ENCODE data around the gene RTL10. TPM values are rescaled to one million over a fixed set of nuclear protein-coding genes. Genes with fewer than 3 reads are reported as not detected.
A peak's percentile ranks its signal among the peaks of the same experiment; 100 is the strongest.

Gene RTL10
- total and polyA plus RNA-seq, 2 of the 13 experiments (the other 11 are each of a cell fraction or from before 2014, with no cell fraction given), result 14.1 to 15.8 TPM

GRCh38 chr22:19846620-19847344 lies 7.9 kb downstream of the RTL10 start:
- Histone ChIP-seq H3K27me3 (ENCODE audit: control insufficient read depth in 1 of 2, insufficient read depth in 2 of 2, low read length in 2 of 2) (no peaks in the 10 kb centered on the region), H3K4me2 (ENCODE audit: low read depth, low read length) (no peak overlapping the region), H3K79me2 (ENCODE audit: insufficient read depth, low read length) (peaks cover 10% of the 10 kb centered on the region), H3K9me3 (ENCODE audit: low read length) (no peaks in the 10 kb centered on the region), H3K4me3 (replicated peaks in 1 of 3; ENCODE audit: insufficient read depth in 1 of 3, low read depth in 2 of 3, low read length in 3 of 3) (no peak overlapping the region), H4K20me1 (ENCODE audit: insufficient read depth, low read length) (no peaks in the 10 kb centered on the region; the same call in 1 of the 2 replicates), H2AFZ (ENCODE audit: low read length) (no peak overlapping the region), H3K27ac (ENCODE audit: extremely low read length, insufficient read depth, low read length) (no peak overlapping the region), H3K9ac (ENCODE audit: insufficient read depth, low read depth, low read length) (no peak overlapping the region), H3K4me1 (ENCODE audit: insufficient read depth, low read length) (peaks cover 36% of the 10 kb centered on the region), H3K36me3 (replicated peaks in 1 of 2; ENCODE audit: control insufficient read depth in 1 of 2, insufficient read depth in 2 of 2, low read length in 2 of 2) (peaks cover 4 to 18% of the 10 kb centered on the region in 2 experiments)
- ChIA-PET POLR2A (interaction anchor here (1.0 kb wide), 1 partner anchor 9 kb away, joined by 3 read pairs; no protein-coding TSS in a partner anchor), CTCF (ENCODE audit: low intra/inter-chr PET ratio, low total read pairs) (no interaction called here)
- no peak for FAIRE-seq
- TF ChIP-seq ZNF766 (CRISPR knock-in tag; IDR thresholded peaks at IDR 0.05; ENCODE audit: borderline replicate concordance), result no peak
- TF ChIP-seq RBM22 (optimal IDR thresholded peaks at IDR 0.05; ENCODE audit: low read length), result peak; percentile 26
- TF ChIP-seq NCOA5 (CRISPR knock-in tag; IDR thresholded peaks at IDR 0.05), result no peak
- TF ChIP-seq POLR2A (IDR thresholded peaks at IDR 0.05; ENCODE audit: insufficient read depth in 1 of 2, low read depth in 2 of 2, low read length in 2 of 2), result peak in 1 of 2 experiments; percentile 44; a peak in 2 of 4 replicates
- TF ChIP-seq AGO2 (optimal IDR thresholded peaks at IDR 0.05; ENCODE audit: low read depth, low read length), result peak; percentile 79
- peak; percentile 100 for TF ChIP-seq ZNF12 (CRISPR knock-in tag; IDR thresholded peaks at IDR 0.05)
- TF ChIP-seq RBAK (CRISPR knock-in tag; IDR thresholded peaks at IDR 0.05), result peak; percentile 69; the same call in 1 of the 2 replicates
- DNase-seq (ENCODE audit: low spot score), result no peak
- WGBS (ENCODE audit: low lambda C conversion rate), result 95% methylated on average over 6 of the region's 9 CpGs
- in situ Hi-C loops (cut with HindIII; ENCODE audit: extremely low pct_ligation_motif_present, low pct_unique_long_range_greater_than_20kb), result no loop called here
- no TSS peak for BruUV-seq (replicated peaks)
- intact Hi-C loops (cut with micrococcal nuclease; ENCODE audit: unreplicated experiment), result no loop called here
- no peak for ATAC-seq

DNA sequence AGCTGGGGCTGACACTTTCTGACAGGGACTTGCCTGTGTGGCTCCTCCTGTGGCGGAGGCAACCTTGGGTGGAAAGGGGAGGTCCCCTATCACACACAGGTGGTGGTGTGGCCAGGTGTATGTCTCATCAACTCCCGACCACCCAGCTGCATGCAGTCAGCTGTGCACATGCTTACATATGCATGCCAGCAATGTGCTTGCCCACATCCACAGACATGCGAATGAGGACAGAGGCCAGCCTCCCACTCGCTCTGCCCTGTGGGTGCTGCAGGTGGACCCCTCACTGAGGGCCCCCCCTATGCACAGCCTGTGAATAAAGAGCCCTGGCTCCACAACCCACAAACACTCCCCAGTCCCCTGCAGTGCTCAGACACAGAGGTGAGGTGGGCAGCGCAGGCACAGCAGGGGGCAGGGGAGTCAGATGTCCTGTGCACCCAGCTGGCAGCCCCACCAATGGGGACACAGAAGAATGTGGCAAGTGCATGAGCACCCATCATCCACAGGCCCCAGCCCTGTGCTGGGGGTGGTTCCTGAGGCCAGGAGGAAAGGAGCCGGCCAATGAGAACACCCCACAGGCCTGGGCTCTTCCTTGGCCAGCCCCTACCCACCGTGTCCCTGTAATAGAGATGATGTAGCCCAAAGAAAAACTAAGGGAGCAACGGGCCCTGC lies 9.5 kb downstream of the RTL10 start:
- Histone ChIP-seq H3K27ac (ENCODE audit: extremely low read length, insufficient read depth, low read length) (no peak overlapping the region), H3K4me1 (ENCODE audit: insufficient read depth, low read length) (peaks cover 45% of the 10 kb centered on the region), H4K20me1 (ENCODE audit: insufficient read depth, low read length) (no peaks in the 10 kb centered on the region), H3K36me3 (replicated peaks in 1 of 2; ENCODE audit: control insufficient read depth in 1 of 2, insufficient read depth in 2 of 2, low read length in 2 of 2) (peaks cover 0 to 2% of the 10 kb centered on the region in 2 experiments; a peak in 1 of 5 replicates), H2AFZ (ENCODE audit: low read length) (no peak overlapping the region), H3K27me3 (ENCODE audit: control insufficient read depth in 1 of 2, insufficient read depth in 2 of 2, low read length in 2 of 2) (no peaks in the 10 kb centered on the region), H3K4me3 (replicated peaks in 1 of 3; ENCODE audit: insufficient read depth in 1 of 3, low read depth in 2 of 3, low read length in 3 of 3) (no peak overlapping the region), H3K4me2 (ENCODE audit: low read depth, low read length) (no peak overlapping the region), H3K9ac (ENCODE audit: insufficient read depth, low read depth, low read length) (no peak overlapping the region), H3K79me2 (ENCODE audit: insufficient read depth, low read length) (peaks cover 3% of the 10 kb centered on the region), H3K9me3 (ENCODE audit: low read length) (no peaks in the 10 kb centered on the region)
- ChIA-PET CTCF (ENCODE audit: low intra/inter-chr PET ratio, low total read pairs) (no interaction called here), POLR2A (no interaction called here)
- in situ Hi-C loops (cut with HindIII; ENCODE audit: extremely low pct_ligation_motif_present, low pct_unique_long_range_greater_than_20kb), result no loop called here
- WGBS (ENCODE audit: low lambda C conversion rate), result 90% methylated on average over 4 of the region's 8 CpGs
- DNase-seq (ENCODE audit: low spot score) (no peak), FAIRE-seq (no peak), ATAC-seq (no peak; the same call in 1 of the 3 replicates)
- intact Hi-C loops (cut with micrococcal nuclease; ENCODE audit: unreplicated experiment), result no loop called here
- no TSS peak for BruUV-seq (replicated peaks)
- no peak for TF ChIP-seq ZGPAT (CRISPR knock-in tag; IDR thresholded peaks at IDR 0.05)
- no peak for TF ChIP-seq SMAD1 (CRISPR knock-in tag; IDR thresholded peaks at IDR 0.05; ENCODE audit: borderline replicate concordance, low read depth)
- TF ChIP-seq POLR2G (IDR thresholded peaks at IDR 0.05; ENCODE audit: low read depth, low read length), result 0 out of 2 replicates have a peak, but pooled peaks have one; percentile 2
- no peak for TF ChIP-seq ZNF138 (CRISPR knock-in tag; IDR thresholded peaks at IDR 0.05; ENCODE audit: low read depth)
- TF ChIP-seq AGO2 (optimal IDR thresholded peaks at IDR 0.05; ENCODE audit: low read depth, low read length), result peak; percentile 79
- no peak for TF ChIP-seq ZNF772 (CRISPR knock-in tag; IDR thresholded peaks at IDR 0.05)

Data from HepG2 (cell line).